Pulmonary artery endothelial cell (primary cell): Measurements from ENCODE around the gene DCDC1. TPM values are rescaled to one million over a fixed set of nuclear protein-coding genes. Genes with fewer than 3 reads are reported as not detected.

ENCODE experiments used
- DNase-seq: peaks from one replicate; pipeline ENCODE4 v3.0.0-alpha.2; 2011; ENCODE audit warnings: low read depth, low spot score
- total RNA-seq: library from RNA; depleted of rRNA; stranded (reverse); fragments of >200 nt; gene quantifications from 2 replicates; pipeline ENCODE4 v1.2.3, GENCODE V29; 2014

Gene DCDC1
- 0.07 TPM in 1 of 2 replicates, not detected in the other for total RNA-seq

GRCh38 chr11:31369348-31370329 is at the start of gene DCDC1, which contains the start of gene DNAJC24:
DCDC1 (minus strand) TSS chr11:31369739; CDS start chr11:31328280, 41,459 bp downstream.
DNAJC24 (plus strand) TSS chr11:31369860; CDS start chr11:31370749, 889 bp downstream.
- DNase-seq, result peak; percentile 73

- no peak for DNase-seq
These were observed 49.6 kb upstream of the DCDC1 start for GRCh38 chr11:31419138-31419537.

- DNase-seq, result no peak
These were observed 48.3 kb upstream of the DCDC1 start for GRCh38 chr11:31417816-31418215.

- DNase-seq, result no peak
These were observed 47.8 kb upstream of the DCDC1 start for GRCh38 chr11:31417357-31417756.

GRCh38 chr11:31415435-31415834 is 45.9 kb upstream of the DCDC1 start:
- no peak for DNase-seq

- DNase-seq, result no peak
These were observed 44.8 kb upstream of the DCDC1 start for GRCh38 chr11:31414338-31414737.

GRCh38 chr11:31412946-31413345 is 43.4 kb upstream of the DCDC1 start:
- DNase-seq, result no peak

- no peak for DNase-seq
These were observed 38.7 kb upstream of the DCDC1 start for GRCh38 chr11:31408201-31408600.

- no peak for DNase-seq
These were observed 35.1 kb upstream of the DCDC1 start for GRCh38 chr11:31404614-31405013.

GRCh38 chr11:31397239-31397834 is 27.8 kb upstream of the DCDC1 start:
- DNase-seq, result no peak

- no peak for DNase-seq
These were observed 17.8 kb upstream of the DCDC1 start for GRCh38 chr11:31387379-31387778.

- DNase-seq, result no peak
These were observed 13.6 kb upstream of the DCDC1 start for GRCh38 chr11:31383116-31383515.

- no peak for DNase-seq
These were observed 6.3 kb upstream of the DCDC1 start for GRCh38 chr11:31375879-31376278.

- DNase-seq, result no peak
These were observed 2.7 kb downstream of the DCDC1 start for GRCh38 chr11:31366795-31367194.

- DNase-seq, result no peak
These were observed 7.8 kb downstream of the DCDC1 start for GRCh38 chr11:31361743-31362142.

- DNase-seq, result no peak
These were observed 13.7 kb downstream of the DCDC1 start for GRCh38 chr11:31355817-31356216.

- DNase-seq, result no peak
These were observed 14.4 kb downstream of the DCDC1 start for GRCh38 chr11:31355131-31355530.

- DNase-seq, result no peak
These were observed 18.4 kb downstream of the DCDC1 start for GRCh38 chr11:31351168-31351567.

GRCh38 chr11:31340903-31341572 is 28.5 kb downstream of the DCDC1 start:
- no peak for DNase-seq

GRCh38 chr11:31337806-31338205 is 31.7 kb downstream of the DCDC1 start:
- no peak for DNase-seq

GRCh38 chr11:31328697-31329096 is 40.8 kb downstream of the DCDC1 start:
- no peak for DNase-seq

- DNase-seq, result no peak
These were observed 42.1 kb downstream of the DCDC1 start for GRCh38 chr11:31327417-31327816.
